Measurements from ENCODE around the gene SMTNL2. TPM values are rescaled to one million over a fixed set of nuclear protein-coding genes. Genes with fewer than 3 reads are reported as not detected.

The SMTNL2 gene
- total and polyA plus RNA-seq, 10 donors: 0.22 to 1.5 (median 0.80) TPM

- Histone ChIP-seq H3K27ac (no peak overlapping the region), H3K4me3 (no peak overlapping the region), H3K36me3 (no peaks in the 10 kb centered on the region), H3K9me3 (no peaks in the 10 kb centered on the region), H3K4me1 (peaks cover 0 to 5% (median 0%) of the 10 kb centered on the region in 6 donors), H3K27me3 (replicated peaks in 1 of 7) (peaks cover 0 to 4% (median 0%) of the 10 kb centered on the region in 7 donors)
- DNase-seq: no peak
- intact Hi-C loops (cut with DNase I; ENCODE audit: low total_unique reads): no loop called here
- TF ChIP-seq POLR2A (IDR thresholded peaks at IDR 0.05): no peak
- no peak for TF ChIP-seq POLR2AphosphoS5 (IDR thresholded peaks at IDR 0.05)
- TF ChIP-seq CTCF (IDR thresholded peaks at IDR 0.05 in 8 of 11, conservative IDR thresholded peaks at IDR 0.05 in 3 of 11): no peak
- 67 to 85% (median 81%) methylated on average over 4 of the region's 4 CpGs for WGBS, 5 donors
Measured at GRCh38 chr17:4573115-4573514, 11.2 kb upstream of the SMTNL2 start.

GRCh38 chr17:4573669-4574068 is 10.7 kb upstream of the SMTNL2 start:
- peak; percentile 67 for DNase-seq
- Histone ChIP-seq H3K9me3 (no peaks in the 10 kb centered on the region), H3K4me1 (peaks cover 0 to 5% (median 0%) of the 10 kb centered on the region in 6 donors), H3K27ac (no peak overlapping the region), H3K36me3 (no peaks in the 10 kb centered on the region), H3K4me3 (no peak overlapping the region), H3K27me3 (replicated peaks in 1 of 7) (peaks cover 0 to 4% (median 0%) of the 10 kb centered on the region in 7 donors)
- intact Hi-C loops (cut with DNase I; ENCODE audit: low total_unique reads): no loop called here
- 37 to 60% (median 47%) methylated on average over 4 to 7 of the region's 7 CpGs for WGBS, 5 donors
- no peak for TF ChIP-seq POLR2AphosphoS5 (IDR thresholded peaks at IDR 0.05)
- no peak for TF ChIP-seq CTCF (IDR thresholded peaks at IDR 0.05 in 8 of 11, conservative IDR thresholded peaks at IDR 0.05 in 3 of 11)
- TF ChIP-seq POLR2A (IDR thresholded peaks at IDR 0.05): no peak

GRCh38 chr17:4574448-4575045 is 9.8 kb upstream of the SMTNL2 start:
- Histone ChIP-seq H3K27ac (no peak overlapping the region), H3K4me3 (no peak overlapping the region), H3K27me3 (replicated peaks in 1 of 7) (peaks cover 0 to 4% (median 0%) of the 10 kb centered on the region in 7 donors), H3K36me3 (no peaks in the 10 kb centered on the region), H3K4me1 (peaks cover 0 to 5% (median 0%) of the 10 kb centered on the region in 6 donors), H3K9me3 (no peaks in the 10 kb centered on the region)
- intact Hi-C loops (cut with DNase I; ENCODE audit: low total_unique reads): no loop called here
- peak; percentile 42 for DNase-seq
- WGBS, 5 donors: 75 to 98% (median 95%) methylated on average over 5 to 9 of the region's 9 CpGs
- TF ChIP-seq POLR2A (IDR thresholded peaks at IDR 0.05): no peak
- TF ChIP-seq POLR2AphosphoS5 (IDR thresholded peaks at IDR 0.05): no peak
- TF ChIP-seq CTCF (IDR thresholded peaks at IDR 0.05 in 8 of 11, conservative IDR thresholded peaks at IDR 0.05 in 3 of 11): no peak

GRCh38 chr17:4576161-4576558 is 8.2 kb upstream of the SMTNL2 start:
- TF ChIP-seq POLR2AphosphoS5 (IDR thresholded peaks at IDR 0.05) (no peak), POLR2A (IDR thresholded peaks at IDR 0.05) (no peak), CTCF (IDR thresholded peaks at IDR 0.05 in 8 of 11, conservative IDR thresholded peaks at IDR 0.05 in 3 of 11) (no peak)
- Histone ChIP-seq H3K27me3 (replicated peaks in 1 of 7) (no peaks in the 10 kb centered on the region), H3K27ac (no peak overlapping the region), H3K36me3 (no peaks in the 10 kb centered on the region), H3K9me3 (no peaks in the 10 kb centered on the region), H3K4me3 (no peak overlapping the region), H3K4me1 (peaks cover 0 to 5% (median 0%) of the 10 kb centered on the region in 6 donors)
- intact Hi-C loops (cut with DNase I; ENCODE audit: low total_unique reads): no loop called here
- peak; percentile 14 for DNase-seq
- WGBS, 5 donors: 82 to 91% (median 83%) methylated on average over 6 of the region's 6 CpGs

Measured in spleen (tissue), 11 donors.